Activated CD4-positive, alpha-beta T cell treated with anti-CD3 and anti-CD28 coated beads, Interleukin-2, amount 50 U/mL, for 16 hours (primary cell): ENCODE measurements around the gene AP1B1.
A peak's percentile ranks its signal among the peaks of the same experiment; 100 is the strongest.

ENCODE experiments used
- DNase-seq: peaks from one replicate; pipeline ENCODE4 v3.0.0-alpha.2; 2020

Gene AP1B1

GRCh38 chr22:29330291-29330690 lies 58.1 kb downstream of the AP1B1 start:
- no peak for DNase-seq

GRCh38 chr22:29329581-29329980 lies 58.8 kb downstream of the AP1B1 start:
- DNase-seq = no peak

DNA sequence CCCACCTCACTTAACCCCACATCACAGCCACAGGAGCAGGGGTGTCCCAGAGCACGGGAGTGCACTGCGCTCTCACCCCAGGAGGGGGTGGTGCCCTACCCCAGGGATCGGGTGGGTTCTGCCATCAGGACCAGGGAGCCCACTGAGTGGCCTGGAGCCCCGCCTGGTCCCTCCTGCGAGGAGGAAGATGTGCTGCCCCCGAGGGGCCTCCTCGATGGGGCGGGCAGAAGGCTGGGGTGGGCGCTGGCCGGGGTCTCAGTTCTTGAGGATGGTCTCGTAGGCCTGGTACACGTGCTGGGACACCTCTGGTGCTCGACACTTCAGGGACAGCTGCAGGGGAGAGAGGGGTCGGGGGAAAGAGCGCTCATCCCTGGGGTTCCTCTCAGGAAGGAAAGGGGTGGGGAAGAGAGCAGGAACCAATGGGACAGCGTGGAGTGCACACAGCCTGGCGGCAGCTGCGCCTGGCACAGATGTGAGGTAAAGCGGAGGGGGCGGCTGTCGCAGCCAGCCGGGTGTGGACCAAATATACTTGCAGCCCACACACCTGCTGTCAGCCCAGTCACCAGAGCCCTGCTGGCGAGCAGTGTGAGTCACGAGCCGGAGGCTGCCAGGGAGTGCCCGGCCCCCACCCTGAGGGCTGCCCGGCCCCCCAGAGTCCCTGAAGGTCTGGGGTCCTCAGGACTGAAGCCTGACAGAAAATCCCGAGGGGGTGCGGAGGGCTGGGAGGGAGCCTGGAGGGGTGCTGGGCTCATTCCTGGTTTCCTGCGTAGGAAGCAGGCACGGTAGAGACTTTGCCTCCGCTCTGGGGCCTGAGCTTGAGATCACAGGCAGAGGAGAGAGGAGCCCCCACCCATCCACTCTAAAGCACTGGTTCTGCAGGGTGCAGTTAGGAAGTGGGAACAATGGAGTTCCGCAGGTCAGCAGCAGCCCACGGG lies 59.5 kb downstream of the AP1B1 start:
- DNase-seq = no peak

DNA sequence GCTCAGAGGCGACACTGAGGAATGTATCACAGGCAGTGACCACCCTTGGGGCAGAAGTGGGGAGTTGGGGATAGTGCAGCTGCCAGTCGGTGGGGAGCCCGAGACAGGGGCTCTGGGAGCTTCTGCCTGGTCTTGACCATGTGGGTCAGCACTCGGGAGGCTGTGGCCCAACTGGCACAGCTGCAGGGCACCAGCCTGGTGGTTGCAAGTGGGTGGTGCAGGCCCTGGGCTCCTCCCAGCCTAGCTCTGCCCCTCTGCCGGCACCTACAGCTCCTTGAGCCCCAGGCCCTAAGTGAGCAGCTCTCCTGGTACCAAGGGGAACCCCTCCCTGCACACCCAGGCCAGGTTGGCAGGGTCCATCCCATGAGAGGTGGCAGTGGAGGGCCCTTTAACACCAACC lies 60.3 kb downstream of the AP1B1 start:
- no peak for DNase-seq

DNA sequence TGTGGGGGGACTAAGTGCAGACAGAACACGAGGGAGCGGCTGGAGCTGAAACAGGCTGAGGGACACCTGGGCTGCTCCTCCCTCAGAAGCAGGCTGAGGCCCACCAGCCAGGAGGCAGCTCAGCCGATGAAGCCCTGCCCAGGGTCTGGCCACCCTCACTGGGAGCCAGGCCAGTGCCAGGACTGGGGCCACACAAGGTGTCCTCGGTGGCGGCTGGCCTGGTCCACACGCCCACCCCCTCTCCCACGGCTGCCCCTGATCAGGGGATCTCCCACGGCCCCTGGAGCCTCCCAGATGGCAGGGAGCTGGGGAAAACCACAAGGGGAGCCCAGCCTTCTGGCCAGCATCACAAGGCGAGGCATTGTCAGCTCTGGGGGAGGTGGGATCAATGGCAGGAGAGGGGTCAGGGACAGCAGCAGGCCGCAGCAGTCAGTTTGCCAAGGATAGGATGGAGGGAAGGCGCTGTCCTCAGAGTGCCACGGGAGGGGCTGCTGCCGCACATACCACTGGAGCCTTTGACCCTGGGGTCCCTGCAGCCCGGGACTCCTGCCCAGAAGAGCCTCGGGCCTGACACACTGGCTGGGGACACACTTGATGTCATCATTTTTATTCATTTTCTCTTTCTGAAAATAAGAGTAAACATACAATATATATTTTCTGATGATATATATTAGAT lies 61.1 kb downstream of the AP1B1 start:
- DNase-seq = no peak

- DNase-seq = no peak
These were observed 61.9 kb downstream of the AP1B1 start for GRCh38 chr22:29326481-29326880.

DNA sequence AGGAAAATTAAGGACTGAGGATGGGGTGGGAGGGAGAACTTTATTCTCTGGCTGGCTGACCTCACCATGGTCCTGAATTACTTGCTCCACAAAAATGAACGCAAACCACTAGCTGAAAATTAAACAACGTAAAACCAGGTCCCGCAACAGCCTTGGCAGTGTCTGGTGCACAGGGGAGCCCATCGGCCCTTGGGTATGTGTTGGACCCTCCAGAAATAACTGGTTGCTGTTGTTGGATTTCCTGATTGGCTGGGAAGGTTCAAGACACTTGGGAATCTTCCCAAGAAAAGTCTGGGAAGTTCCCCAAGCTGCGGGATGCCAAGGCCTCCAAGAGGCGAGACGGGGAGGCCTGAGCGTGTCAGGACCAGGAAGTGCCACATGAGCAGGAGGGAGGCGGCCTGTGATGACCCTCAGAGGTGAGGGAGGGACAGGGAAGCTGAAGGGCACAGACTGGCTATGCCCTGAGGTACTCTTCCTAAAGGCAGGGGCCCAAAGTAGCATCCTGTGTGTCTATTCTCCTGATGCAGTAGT lies 62.5 kb downstream of the AP1B1 start:
- no peak for DNase-seq

DNA sequence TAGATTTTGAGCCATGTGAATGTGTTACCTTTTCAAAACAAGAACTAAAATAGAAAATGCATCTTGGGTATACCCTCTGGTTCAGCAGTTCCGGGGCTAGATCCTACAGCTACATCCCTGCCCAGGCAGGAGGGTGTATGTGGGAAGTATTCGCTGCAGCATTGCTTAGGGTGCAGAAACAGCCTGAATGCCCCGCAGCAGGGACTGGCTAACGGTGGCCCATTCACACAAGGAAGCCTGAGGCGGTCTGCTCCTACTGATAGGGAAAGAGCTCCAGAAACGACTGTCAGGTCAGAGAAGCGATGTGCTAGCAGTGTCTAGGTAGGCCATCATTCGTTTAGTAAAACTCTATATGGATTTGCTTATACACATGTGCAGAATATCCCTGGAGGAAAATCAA lies 63.0 kb downstream of the AP1B1 start:
- no peak for DNase-seq

- DNase-seq = no peak
These were observed 64.7 kb downstream of the AP1B1 start for GRCh38 chr22:29323641-29324040.

DNA sequence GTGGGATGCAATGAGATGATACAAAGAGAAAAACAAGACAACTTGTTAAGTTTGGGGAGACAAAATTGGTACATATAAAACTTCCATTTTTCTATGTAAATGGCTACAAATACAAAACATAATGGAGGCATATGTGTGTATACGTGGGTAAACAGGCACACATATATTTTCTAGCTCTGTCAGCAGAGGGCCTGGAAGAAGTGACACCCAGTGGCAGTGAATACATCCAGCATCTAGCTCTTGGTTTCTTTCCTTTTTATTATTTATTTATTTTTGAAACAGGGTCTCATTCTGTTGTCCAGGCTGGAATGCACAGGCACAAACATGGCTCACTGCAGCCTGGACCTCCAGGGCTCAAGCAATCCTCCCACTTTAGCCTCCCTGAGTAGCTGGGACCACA lies 67.8 kb downstream of the AP1B1 start:
- no peak for DNase-seq

DNA sequence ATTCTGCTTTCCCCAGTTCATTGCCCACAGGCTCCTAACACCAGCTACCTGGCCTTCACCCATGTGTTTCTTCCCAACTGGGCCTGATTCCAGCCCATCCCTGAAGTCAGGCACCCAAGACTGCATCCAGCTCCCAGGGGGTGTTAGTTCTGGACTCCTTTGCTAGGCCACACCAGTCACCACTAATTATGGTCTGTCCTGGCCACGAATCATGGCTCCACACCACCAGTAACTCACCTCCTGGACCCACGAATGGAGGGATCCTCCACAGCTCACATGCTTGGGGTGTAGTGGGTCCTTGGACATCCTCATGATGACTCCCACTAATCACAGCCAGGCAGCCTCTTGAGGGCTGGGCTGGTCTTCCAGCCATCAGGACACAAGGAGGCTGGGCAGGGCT lies 69.3 kb downstream of the AP1B1 start:
- no peak for DNase-seq

- DNase-seq = no peak
These were observed 70.4 kb downstream of the AP1B1 start for GRCh38 chr22:29317827-29318454.

GRCh38 chr22:29316141-29316828 lies 72.1 kb downstream of the AP1B1 start:
- no peak for DNase-seq

DNA sequence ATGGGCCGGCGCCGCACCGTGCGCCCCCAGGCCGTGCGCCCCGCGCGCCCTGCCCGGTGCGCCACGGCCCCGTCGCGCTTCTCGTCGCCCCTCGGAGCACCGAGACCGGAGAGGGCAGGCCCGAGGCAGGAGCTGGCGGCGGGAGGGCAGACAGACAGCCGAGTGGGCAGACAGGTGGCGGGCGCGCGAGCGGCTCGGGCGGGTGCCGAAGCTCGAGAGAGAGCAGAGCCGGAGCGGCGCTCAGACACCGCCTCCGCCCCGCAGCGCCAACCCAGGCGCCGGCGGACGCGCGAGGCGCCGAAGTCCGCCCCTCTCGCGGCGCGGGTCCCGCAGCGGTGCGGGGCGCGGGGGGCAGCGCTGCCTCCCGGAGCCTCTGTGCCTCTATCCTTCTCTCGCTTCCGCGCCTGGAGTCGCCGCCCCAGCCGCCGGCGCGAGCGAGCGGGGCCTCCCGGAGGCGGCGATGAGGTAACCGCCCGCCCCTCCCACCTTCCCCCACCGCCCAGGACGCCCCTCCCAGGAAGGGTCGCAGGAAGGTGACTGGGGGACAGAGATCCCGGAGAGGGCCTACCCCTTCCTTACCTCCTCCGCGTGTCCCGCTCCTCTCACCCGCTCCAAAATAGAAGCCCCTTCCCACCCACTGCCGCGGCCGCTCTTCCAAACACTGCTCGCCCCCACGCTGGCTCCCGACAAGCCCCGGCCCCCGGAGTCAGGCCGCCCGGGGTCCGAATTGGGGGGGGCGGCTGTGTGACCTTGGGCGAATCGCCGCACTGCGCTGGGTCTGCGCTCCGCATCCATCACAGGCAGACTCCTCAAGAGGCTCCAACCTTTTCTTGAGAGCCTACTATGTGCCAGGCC lies 72.9 kb downstream of the AP1B1 start, which contains the start of gene RASL10A:
Gene RASL10A, minus strand, starts transcription at position 412 of the 855 bp plus-strand sequence. CDS start 451 bp downstream, outside the sequence.
- DNase-seq = no peak

DNA sequence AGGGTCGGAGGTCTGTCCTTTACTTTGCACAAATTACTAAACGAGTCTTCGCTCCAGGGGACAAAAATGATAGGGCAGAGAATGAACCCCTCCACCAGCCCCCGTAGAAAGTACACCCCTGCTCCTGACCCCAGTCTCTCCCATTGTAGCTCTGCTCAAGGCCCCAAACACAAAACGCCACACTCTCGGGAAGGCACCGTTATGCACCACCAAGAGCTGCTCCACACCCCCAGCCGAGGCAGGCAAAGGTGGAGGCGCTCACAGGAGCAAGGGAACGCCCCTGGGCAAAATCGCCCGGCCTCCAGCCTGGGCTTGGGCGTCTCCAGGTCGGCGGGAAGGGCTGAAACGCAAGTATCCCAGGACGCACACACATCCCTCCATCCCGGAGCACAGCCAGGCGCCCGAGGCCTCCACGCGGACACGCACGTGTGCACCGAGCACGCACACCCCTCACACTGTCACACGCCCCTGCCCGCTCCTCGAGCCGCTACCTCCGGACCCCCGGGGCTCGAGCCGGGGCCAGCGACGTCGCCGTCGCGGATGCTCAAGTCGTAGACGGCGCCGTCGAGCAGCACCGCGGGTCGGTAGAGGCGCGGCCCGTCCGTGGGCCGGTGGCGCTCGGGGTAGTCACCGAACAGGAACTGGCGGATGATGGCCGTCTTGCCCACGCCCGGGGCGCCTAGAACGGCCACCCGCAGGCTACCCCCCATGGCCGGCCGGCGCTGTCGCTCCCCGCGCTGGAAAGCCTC lies 73.7 kb downstream of the AP1B1 start:
- DNase-seq = no peak

- no peak for DNase-seq
These were observed 74.5 kb downstream of the AP1B1 start for GRCh38 chr22:29313576-29314466.

DNA sequence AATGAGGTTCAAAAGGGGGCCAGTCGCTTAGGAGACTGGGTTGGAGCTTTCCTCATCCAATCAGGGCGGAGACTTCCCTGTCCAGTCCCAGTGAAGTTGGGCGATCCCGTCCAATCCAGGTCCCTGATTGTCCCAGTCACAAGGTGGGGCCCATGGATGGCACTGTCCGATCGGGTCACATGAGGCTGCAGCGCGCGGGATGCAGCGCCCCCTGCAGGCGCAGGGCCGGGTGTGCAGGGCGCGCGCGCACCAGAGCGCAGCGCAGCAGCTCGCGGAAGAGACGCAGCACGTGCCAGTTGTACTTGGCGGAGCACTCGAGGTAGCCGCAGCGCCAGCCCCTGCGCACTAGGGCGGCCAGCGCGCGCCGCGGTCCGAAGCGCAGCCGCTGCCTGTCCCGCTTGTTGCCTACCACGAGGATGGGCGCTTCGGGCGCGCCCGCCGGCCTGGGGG lies 75.2 kb downstream of the AP1B1 start:
- peak; percentile 35 for DNase-seq

DNA sequence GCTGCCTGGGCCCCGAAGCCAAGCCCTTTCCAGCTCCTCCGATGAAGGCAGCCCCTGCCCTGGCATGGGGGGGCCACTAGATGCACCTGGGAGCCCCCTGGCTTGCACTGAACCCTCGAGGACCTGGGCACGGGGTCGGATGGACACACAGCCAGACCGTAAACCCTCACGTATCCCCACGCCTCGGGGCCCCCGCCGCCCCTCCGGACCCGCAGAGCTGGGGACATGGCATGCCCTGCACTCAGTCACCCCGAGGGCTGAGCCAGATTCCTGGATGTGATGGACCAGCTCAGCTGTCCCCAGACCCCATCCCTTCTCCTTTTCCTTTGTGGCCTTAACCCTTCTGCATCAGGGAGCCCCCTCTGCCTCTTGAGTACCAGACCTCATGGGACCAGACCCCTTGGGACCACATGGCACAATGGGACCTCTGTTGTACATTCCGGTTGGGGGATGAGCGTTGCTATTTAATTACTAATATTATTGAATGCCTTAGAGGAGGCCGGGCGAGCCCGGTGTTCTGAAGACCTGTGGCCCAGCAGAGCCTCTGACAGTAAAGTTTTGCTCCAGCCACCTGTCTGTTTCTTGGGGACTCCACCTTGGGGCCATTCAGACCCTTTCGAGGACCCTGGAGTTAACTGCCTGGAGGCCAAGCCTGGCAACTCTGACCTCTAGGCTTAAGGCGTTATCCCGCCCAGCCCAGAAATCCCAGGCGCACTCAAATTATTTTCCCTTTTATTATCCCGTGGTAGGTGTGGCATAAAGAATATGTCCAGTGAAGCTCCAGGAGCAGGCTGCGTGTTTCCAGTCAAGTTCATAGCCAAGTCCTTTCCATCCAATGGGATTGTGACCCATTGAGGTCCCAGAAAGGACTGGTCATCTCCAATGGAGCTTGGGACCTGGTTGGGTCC lies 75.9 kb downstream of the AP1B1 start:
- no peak for DNase-seq
